ENCODE results near the gene SKP2.

- TF ChIP-seq POLR2A (IDR thresholded peaks at IDR 0.05; ENCODE audit: low read depth, low read length) (no peak), TAF1 (IDR thresholded peaks at IDR 0.05; ENCODE audit: borderline replicate concordance, low read depth, low read length) (no peak), POLR2AphosphoS5 (IDR thresholded peaks at IDR 0.05; ENCODE audit: low read depth, low read length) (no peak)
Measured at GRCh38 chr5:36164461-36164860, 12.6 kb downstream of the SKP2 start.
